HG03045 (cell line): ENCODE results near the gene BRME1.

ENCODE experiments used
- ATAC-seq: cut with Tn5 transposase; IDR thresholded peaks from one replicate; pipeline ENCODE4 v1.9.1; 2021; ENCODE audit warnings: mild to moderate bottlenecking, moderate library complexity; ENCODE audit not compliant: unreplicated experiment

BRME1 gene

DNA sequence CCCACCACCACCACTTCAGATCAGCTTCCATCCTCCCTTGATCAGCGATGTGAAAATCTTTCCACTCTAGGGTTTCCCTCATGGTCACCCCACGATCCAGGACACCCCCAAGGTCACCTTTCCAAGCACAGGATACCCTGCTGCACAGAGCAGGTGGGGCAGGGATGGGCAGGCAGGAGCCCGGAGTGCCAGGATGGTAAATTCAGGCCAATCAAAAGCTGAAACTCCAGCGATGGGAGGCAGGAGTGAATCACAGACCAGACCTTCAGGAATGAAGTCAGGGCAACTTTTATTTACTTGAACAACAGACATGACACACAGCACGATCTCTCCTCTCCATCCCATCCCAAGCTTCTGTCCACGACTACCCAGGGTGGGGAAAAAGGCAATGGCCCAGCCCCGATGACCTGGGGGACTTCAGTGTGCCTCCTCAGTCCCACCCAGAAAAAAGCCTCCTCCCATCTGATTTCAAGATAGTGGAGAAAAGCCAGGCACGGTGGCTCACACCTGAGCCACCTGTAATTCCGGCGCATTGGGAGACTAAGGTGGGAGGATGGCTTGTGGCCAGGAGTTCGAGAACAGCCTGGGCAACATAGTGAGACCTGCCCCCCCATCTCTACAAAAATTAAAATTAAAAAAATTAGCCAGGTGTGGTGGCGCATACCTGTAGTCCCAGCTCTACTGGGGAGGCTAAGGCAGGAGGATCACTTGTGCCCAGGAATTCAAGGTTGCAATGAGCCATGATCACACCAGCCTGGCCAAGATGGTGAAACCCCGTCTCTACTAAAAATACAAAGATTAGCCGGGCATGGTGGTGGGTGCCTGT, 71.5 kb downstream of the BRME1 start:
- no peak for ATAC-seq

DNA sequence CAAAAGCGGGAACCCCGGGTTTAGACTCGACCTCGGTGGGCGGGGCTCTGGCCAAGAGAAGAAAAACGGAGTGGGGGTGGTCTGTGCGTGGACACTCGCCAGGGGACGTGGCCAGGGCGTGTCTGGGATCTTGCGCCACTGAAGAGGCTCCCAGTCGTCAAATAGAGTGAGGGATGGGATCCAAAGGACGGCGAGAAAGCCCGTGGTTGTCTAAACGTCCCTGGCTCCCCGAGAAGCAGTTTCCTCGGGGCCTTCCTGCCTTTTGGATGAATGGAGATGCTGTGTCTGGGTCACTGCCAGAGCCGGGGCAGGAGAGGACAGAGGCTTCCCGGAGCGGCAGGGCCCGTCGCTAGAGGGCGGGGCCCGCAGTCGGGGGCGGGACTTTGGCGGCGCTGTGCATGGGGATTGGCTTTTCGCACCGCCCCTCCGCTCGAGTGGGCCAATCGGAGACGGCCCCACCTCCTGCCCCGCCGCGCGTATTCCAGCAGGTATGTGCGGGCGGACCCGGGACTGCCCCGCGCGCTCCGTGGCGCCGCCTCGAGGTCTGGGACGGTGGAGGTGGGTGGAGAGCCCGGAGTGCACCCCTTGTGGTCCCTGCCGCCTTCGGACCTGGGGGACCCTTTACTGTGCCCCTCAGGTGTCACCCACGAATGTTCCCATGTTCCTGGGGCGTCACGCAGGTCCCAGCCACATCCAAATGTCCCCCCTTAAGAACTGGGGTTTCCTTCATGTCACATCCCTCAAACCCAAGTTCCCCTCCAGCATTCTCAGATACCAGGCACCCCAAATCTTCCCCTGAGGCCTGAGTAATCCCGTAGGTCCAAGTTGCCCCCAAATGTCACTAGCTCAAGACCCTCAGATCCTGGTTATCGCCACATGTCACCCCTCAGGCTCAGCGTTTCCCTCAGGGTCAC, 72.3 kb downstream of the BRME1 start:
- ATAC-seq = peak; percentile 77
